Measurements from ENCODE around the gene RTN1.

The RTN1 gene

GRCh38 chr14:59905188-59905587 is 34.6 kb upstream of the RTN1 start:
- H3K9me2 ChIP-seq (ENCODE audit: low read depth, low read length), result no peaks in the 10 kb centered on the region

GRCh38 chr14:59904184-59904583 is 33.6 kb upstream of the RTN1 start:
- H3K9me2 ChIP-seq (ENCODE audit: low read depth, low read length), result no peaks in the 10 kb centered on the region
- no peaks in the 10 kb centered on the region for H3K4me1 ChIP-seq (ENCODE audit: insufficient read depth, low read length, severe bottlenecking)
- H3K27me3 ChIP-seq (ENCODE audit: insufficient read depth, low read length), result no peaks in the 10 kb centered on the region
- H3K4me3 ChIP-seq (ENCODE audit: low read depth, low read length, poor library complexity, severe bottlenecking), result no peak overlapping the region
- no peaks in the 10 kb centered on the region for H3K36me3 ChIP-seq (ENCODE audit: insufficient read depth, low read length)
- H3K79me2 ChIP-seq (ENCODE audit: insufficient read depth, low read length), result no peaks in the 10 kb centered on the region
- no peak for TF ChIP-seq CTCF (IDR thresholded peaks at IDR 0.05; ENCODE audit: low read length)
- TF ChIP-seq EZH2 (IDR thresholded peaks at IDR 0.05; ENCODE audit: borderline replicate concordance, low read length), result no peak
- H3K4me2 ChIP-seq (ENCODE audit: low read length), result no peak overlapping the region
- H2AFZ ChIP-seq (ENCODE audit: low read length), result no peak overlapping the region
- no peaks in the 10 kb centered on the region for H4K20me1 ChIP-seq (ENCODE audit: insufficient read depth, low read length)
- no peaks in the 10 kb centered on the region for H3F3A ChIP-seq (ENCODE audit: insufficient read depth, low read length)
- H3K27ac ChIP-seq (ENCODE audit: low read depth, low read length, poor library complexity, severe bottlenecking), result no peak overlapping the region
- H3K9me3 ChIP-seq (ENCODE audit: low read length), result no peaks in the 10 kb centered on the region
- H3K9ac ChIP-seq (ENCODE audit: low read length), result no peak overlapping the region

More at GRCh38 chr14:59905188-59905587, 34.6 kb upstream of the RTN1 start:
- Histone ChIP-seq H3K4me3 (ENCODE audit: low read depth, low read length, poor library complexity, severe bottlenecking) (no peak overlapping the region), H3F3A (ENCODE audit: insufficient read depth, low read length) (no peaks in the 10 kb centered on the region), H3K27ac (ENCODE audit: low read depth, low read length, poor library complexity, severe bottlenecking) (no peak overlapping the region), H4K20me1 (ENCODE audit: insufficient read depth, low read length) (no peaks in the 10 kb centered on the region), H3K4me2 (ENCODE audit: low read length) (no peak overlapping the region), H3K9ac (ENCODE audit: low read length) (no peak overlapping the region), H2AFZ (ENCODE audit: low read length) (no peak overlapping the region), H3K9me3 (ENCODE audit: low read length) (no peaks in the 10 kb centered on the region), H3K27me3 (ENCODE audit: insufficient read depth, low read length) (no peaks in the 10 kb centered on the region), H3K4me1 (ENCODE audit: insufficient read depth, low read length, severe bottlenecking) (no peaks in the 10 kb centered on the region), H3K79me2 (ENCODE audit: insufficient read depth, low read length) (no peaks in the 10 kb centered on the region), H3K36me3 (ENCODE audit: insufficient read depth, low read length) (no peaks in the 10 kb centered on the region)
- no peak for TF ChIP-seq CTCF (IDR thresholded peaks at IDR 0.05; ENCODE audit: low read length)
- no peak for TF ChIP-seq EZH2 (IDR thresholded peaks at IDR 0.05; ENCODE audit: borderline replicate concordance, low read length)

GRCh38 chr14:59900556-59900955 is 30.0 kb upstream of the RTN1 start:
- no peak overlapping the region for H3K27ac ChIP-seq (ENCODE audit: low read depth, low read length, poor library complexity, severe bottlenecking)
- H3K27me3 ChIP-seq (ENCODE audit: insufficient read depth, low read length), result no peaks in the 10 kb centered on the region
- no peaks in the 10 kb centered on the region for H3F3A ChIP-seq (ENCODE audit: insufficient read depth, low read length)

More at GRCh38 chr14:59900556-59900955, 30.0 kb upstream of the RTN1 start:
- Histone ChIP-seq H3K36me3 (ENCODE audit: insufficient read depth, low read length) (no peaks in the 10 kb centered on the region), H3K79me2 (ENCODE audit: insufficient read depth, low read length) (no peaks in the 10 kb centered on the region), H4K20me1 (ENCODE audit: insufficient read depth, low read length) (no peaks in the 10 kb centered on the region), H3K9me3 (ENCODE audit: low read length) (no peaks in the 10 kb centered on the region), H3K4me2 (ENCODE audit: low read length) (no peak overlapping the region), H2AFZ (ENCODE audit: low read length) (no peak overlapping the region), H3K9me2 (ENCODE audit: low read depth, low read length) (no peaks in the 10 kb centered on the region), H3K9ac (ENCODE audit: low read length) (no peak overlapping the region), H3K4me1 (ENCODE audit: insufficient read depth, low read length, severe bottlenecking) (no peaks in the 10 kb centered on the region), H3K4me3 (ENCODE audit: low read depth, low read length, poor library complexity, severe bottlenecking) (no peak overlapping the region)
- TF ChIP-seq EZH2 (IDR thresholded peaks at IDR 0.05; ENCODE audit: borderline replicate concordance, low read length), result no peak
- TF ChIP-seq CTCF (IDR thresholded peaks at IDR 0.05; ENCODE audit: low read length), result no peak

Measured in OCI-LY1 (cell line).